Adrenal gland (tissue), 12 donors: ENCODE data around the gene TRABD. TPM values are rescaled to one million over a fixed set of nuclear protein-coding genes. Genes with fewer than 3 reads are reported as not detected.

Source experiments
- DNase-seq, 7 donors: peaks; one replicate each; pipeline ENCODE4 v3.0.0-alpha.2; 2019 to 2020
- H3K27ac ChIP-seq, 5 donors: fragments of 200-600 bp; sonication (generic) in 4 of 5; 1 replicate in 3 of 5; 2 replicates in 2 of 5; pipeline versions ENCODE4 v1.5.1 to v1.8.0; 2016 to 2020; ENCODE audit warnings: mild to moderate bottlenecking in 1 of 5
- H3K27me3 ChIP-seq: fragments of 200-600 bp; 2 replicates; pipeline ENCODE4 v1.8.0; 2021
- H3K36me3 ChIP-seq, 2 donors: fragments of 200-600 bp; replicated peaks in 1 of 2; 1 replicate in 1 of 2; 2 replicates in 1 of 2; pipeline versions ENCODE4 v1.5.1 to v1.8.0; 2018 to 2022
- H3K4me1 ChIP-seq, 2 donors: fragments of 200-600 bp; replicated peaks in 1 of 2; 1 replicate in 1 of 2; 2 replicates in 1 of 2; pipeline versions ENCODE4 v1.5.1 to v1.8.0; 2018 to 2021
- H3K4me3 ChIP-seq, 4 donors: fragments of 200-600 bp; sonication (generic) in 3 of 4; one replicate each; pipeline ENCODE4 v1.5.1; 2016 to 2018
- H3K9me3 ChIP-seq, 3 donors: fragments of 200-600 bp; sonication (generic) in 1 of 3; replicated peaks in 1 of 3; 1 replicate in 2 of 3; 2 replicates in 1 of 3; pipeline versions ENCODE4 v1.5.1 to v1.8.0; 2016 to 2021
- CTCF ChIP-seq, 6 experiments: fragments of 450-650 bp in 4 of 6; fragments of 200-600 bp in 2 of 6; sonication (generic) in 1 of 6; IDR thresholded peaks; 1 replicate in 5 of 6; 2 replicates in 1 of 6; pipeline versions ENCODE4 v1.5.1 to v1.8.0; 2016 to 2021; ENCODE audit warnings: antibody characterized with exemption in 6 of 6, mild to moderate bottlenecking in 2 of 6, moderate library complexity in 1 of 6
- POLR2A ChIP-seq, 2 donors: fragments of 450-650 bp; IDR thresholded peaks; one replicate each; pipeline ENCODE4 v1.6.1; 2017; ENCODE audit warnings: antibody characterized with exemption in 2 of 2, mild to moderate bottlenecking in 2 of 2, moderate library complexity in 1 of 2
- WGBS, 4 donors: extraction: QIAGEN DNeasy Blood & Tissue Kit in 2 of 4; methylation state at CpG; one replicate each; pipeline versions ENCODE4 v1.1.5 to v1.1.7; 2013 to 2017; 5-methylcytosine and 5-hydroxymethylcytosine counted together
- intact Hi-C, 2 donors: fragments of 100-400 bp; cut with DNase I; formaldehyde crosslinking; loops; one replicate each; pipeline versions ENCODE4 v1.14.1 to v1.15.0; 2022 to 2023
- polyA plus RNA-seq, 3 donors: library from polyadenylated mRNA; stranded (reverse); fragments of 200-250 nt in 2 of 3; fragments of 350-450 nt in 1 of 3; fragmentation: Illumina TruSeq in 1 of 3; extraction: RNeasy Lipid Tissue Mini Kit (QIAGEN cat#74804) in 1 of 3; gene quantifications; one replicate each; pipeline ENCODE4 v1.2.3, GENCODE V29; 2013 to 2014
- total RNA-seq, 9 donors: library from RNA; depleted of rRNA in 4 of 9; stranded (reverse); fragments of >200 nt in 4 of 9; fragments of 120-200 nt in 1 of 9; fragmentation: NEBNext Ultra II Directional in 1 of 9; extraction: Animal tissue kit (Norgen Biotek cat#: 25700) in 1 of 9; gene quantifications; one replicate each; pipeline versions ENCODE4 v1.1.0 to v1.2.4, GENCODE V29; 2013 to 2023
- donor health status: healthy with polysubstance abuse.
- donor health status: Bipolar disorder and iron deficiency.
- donor health status: DM: yes; HTN: yes; CAD: no.
- donor health status: DM: no; HTN: no; CAD: no.
- donor health status: DM: no; HTN: no; CAD: no.
- donor health status: DM: yes; HTN: yes; CAD: no.

The TRABD gene
- total and polyA plus RNA-seq, 12 donors: 3.0 to 79.0 (median 28.9) TPM

GRCh38 chr22:50138041-50138440 is 47.7 kb upstream of the TRABD start:
- TF ChIP-seq POLR2A (IDR thresholded peaks at IDR 0.05) (no peak), CTCF (IDR thresholded peaks at IDR 0.05) (no peak)
- no peak for DNase-seq
- WGBS, 4 donors: 88 to 94% (median 91%) methylated on average over 4 of the region's 4 CpGs
- Histone ChIP-seq H3K9me3 (no peaks in the 10 kb centered on the region), H3K27me3 (no peaks in the 10 kb centered on the region), H3K36me3 (no peaks in the 10 kb centered on the region), H3K27ac (no peak overlapping the region), H3K4me1 (no peaks in the 10 kb centered on the region), H3K4me3 (no peak overlapping the region)
- intact Hi-C loops: no loop called here

GRCh38 chr22:50138988-50139387 is 46.7 kb upstream of the TRABD start:
- Histone ChIP-seq H3K27ac (no peak overlapping the region), H3K27me3 (no peaks in the 10 kb centered on the region), H3K4me1 (no peaks in the 10 kb centered on the region), H3K36me3 (no peaks in the 10 kb centered on the region), H3K4me3 (no peak overlapping the region), H3K9me3 (no peaks in the 10 kb centered on the region)
- 83 to 95% (median 92%) methylated on average over 9 of the region's 9 CpGs for WGBS, 4 donors
- no peak for TF ChIP-seq POLR2A (IDR thresholded peaks at IDR 0.05)
- no peak for TF ChIP-seq CTCF (IDR thresholded peaks at IDR 0.05)
- DNase-seq: no peak
- intact Hi-C loops: no loop called here

GRCh38 chr22:50139843-50140415 is 45.8 kb upstream of the TRABD start:
- TF ChIP-seq CTCF (IDR thresholded peaks at IDR 0.05) (no peak), POLR2A (IDR thresholded peaks at IDR 0.05) (no peak)
- no peaks in the 10 kb centered on the region for H3K27me3 ChIP-seq
- no peak for DNase-seq
- no peak overlapping the region for H3K27ac ChIP-seq
- no peaks in the 10 kb centered on the region for H3K4me1 ChIP-seq
- H3K4me3 ChIP-seq: no peak overlapping the region
- H3K9me3 ChIP-seq: no peaks in the 10 kb centered on the region
- no peaks in the 10 kb centered on the region for H3K36me3 ChIP-seq
- WGBS, 4 donors: 82 to 92% (median 88%) methylated on average over 15 of the region's 15 CpGs
- intact Hi-C loops: no loop called here

- peak in 2 of 7 donors; percentile 30 to 36 for DNase-seq
- TF ChIP-seq POLR2A (IDR thresholded peaks at IDR 0.05): no peak
- TF ChIP-seq CTCF (IDR thresholded peaks at IDR 0.05): no peak
- intact Hi-C loops: no loop called here
- H3K9me3 ChIP-seq: no peaks in the 10 kb centered on the region
- no peaks in the 10 kb centered on the region for H3K27me3 ChIP-seq
- H3K4me1 ChIP-seq: no peaks in the 10 kb centered on the region
- no peak overlapping the region for H3K27ac ChIP-seq
- WGBS, 4 donors: 42 to 55% (median 50%) methylated on average over 3 of the region's 3 CpGs
- H3K36me3 ChIP-seq: no peaks in the 10 kb centered on the region
- H3K4me3 ChIP-seq: no peak overlapping the region
Observed at GRCh38 chr22:50140615-50141014, 45.1 kb upstream of the TRABD start.
